Adipocyte (in vitro differentiated cells): ENCODE measurements around the gene MLXIP.

Experiments
- DNase-seq: peaks from one replicate; pipeline ENCODE4 v3.0.0-alpha.2; 2015; ENCODE audit warnings: low read depth
- H3K27me3 ChIP-seq: replicated peaks from 2 replicates; pipeline ENCODE4 v1.7.0; 2013; ENCODE audit warnings: mild to moderate bottlenecking, low read length, moderate library complexity; ENCODE audit not compliant: control insufficient read depth, insufficient read depth
- H3K36me3 ChIP-seq: 2 replicates; pipeline ENCODE4 v1.7.0; 2013; ENCODE audit warnings: low read length, mild to moderate bottlenecking, moderate library complexity; ENCODE audit not compliant: control insufficient read depth, insufficient read depth, severe bottlenecking
- H3K4me1 ChIP-seq: 2 replicates; pipeline ENCODE4 v1.7.0; 2013; ENCODE audit warnings: mild to moderate bottlenecking, low read length, moderate library complexity; ENCODE audit not compliant: control insufficient read depth, insufficient read depth
- H3K4me3 ChIP-seq: 2 replicates; pipeline ENCODE4 v1.7.0; 2013; ENCODE audit warnings: mild to moderate bottlenecking, low read length, moderate library complexity
- H3K9ac ChIP-seq: 2 replicates; pipeline ENCODE4 v1.7.0; 2013; ENCODE audit warnings: mild to moderate bottlenecking, low read length, moderate library complexity
- H3K9me3 ChIP-seq: 2 replicates; pipeline ENCODE4 v1.7.0; 2013; ENCODE audit warnings: mild to moderate bottlenecking, low read length, moderate library complexity; ENCODE audit not compliant: control insufficient read depth

MLXIP gene

DNA sequence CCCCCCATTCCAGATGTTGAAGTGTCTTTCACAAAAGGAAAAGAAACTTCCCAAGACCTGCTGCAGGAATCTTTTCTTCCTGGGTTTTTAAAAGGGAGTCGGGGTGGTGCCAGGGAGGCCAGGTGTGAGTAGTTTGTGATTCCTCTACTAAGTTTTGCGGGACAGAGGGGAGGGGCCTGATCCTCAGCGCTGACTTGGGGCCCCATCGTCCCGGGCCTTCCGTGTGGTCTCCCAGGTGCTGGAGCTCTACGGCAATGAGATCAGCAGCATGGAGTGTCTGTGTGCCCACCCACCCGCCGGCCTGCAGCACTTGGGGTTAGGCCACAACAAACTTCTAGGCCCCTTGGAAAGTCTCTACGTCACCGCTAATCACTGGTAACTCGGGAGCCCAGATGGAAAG lies 108.9 kb downstream of the MLXIP start:
- no peaks in the 10 kb centered on the region for H3K36me3 ChIP-seq
- DNase-seq, result no peak
- H3K27me3 ChIP-seq, result peaks cover 6% of the 10 kb centered on the region
- no peaks in the 10 kb centered on the region for H3K9me3 ChIP-seq
- no peaks in the 10 kb centered on the region for H3K4me1 ChIP-seq
- no peak overlapping the region for H3K9ac ChIP-seq
- no peak overlapping the region for H3K4me3 ChIP-seq

- Histone ChIP-seq H3K9ac (no peak overlapping the region), H3K4me3 (no peak overlapping the region), H3K27me3 (peaks cover 10% of the 10 kb centered on the region), H3K9me3 (peaks cover 3% of the 10 kb centered on the region), H3K36me3 (no peaks in the 10 kb centered on the region), H3K4me1 (no peaks in the 10 kb centered on the region)
- DNase-seq, result no peak
These were observed 111.3 kb downstream of the MLXIP start for GRCh38 chr12:122189626-122190475.

GRCh38 chr12:122190842-122191668 lies 112.5 kb downstream of the MLXIP start:
- peak; percentile 63 for DNase-seq
- Histone ChIP-seq H3K4me1 (no peaks in the 10 kb centered on the region), H3K36me3 (no peaks in the 10 kb centered on the region), H3K27me3 (peaks cover 10% of the 10 kb centered on the region), H3K4me3 (no peak overlapping the region), H3K9me3 (peaks cover 15% of the 10 kb centered on the region), H3K9ac (no peak overlapping the region)

DNA sequence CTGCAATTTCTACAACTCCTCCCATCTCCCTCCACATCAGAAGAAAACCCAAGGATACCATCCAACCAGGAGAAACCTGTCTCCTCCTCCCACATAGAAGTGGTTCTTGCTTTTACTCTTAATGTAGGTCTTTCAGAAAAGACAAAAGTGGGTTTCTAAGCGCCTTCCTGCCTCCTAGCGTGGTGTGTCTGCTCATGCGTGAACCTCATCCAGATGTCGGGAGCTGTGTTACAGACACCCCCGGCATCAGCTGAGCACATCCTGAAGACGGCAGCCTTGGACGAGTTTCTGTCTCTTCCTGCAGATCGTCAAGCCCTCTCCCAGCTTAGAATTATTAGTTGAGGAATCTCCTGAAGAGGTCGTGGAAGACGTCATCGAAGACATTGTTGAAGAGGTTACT lies 113.9 kb downstream of the MLXIP start:
- Histone ChIP-seq H3K4me3 (no peak overlapping the region), H3K36me3 (no peaks in the 10 kb centered on the region), H3K9ac (no peak overlapping the region), H3K27me3 (peaks cover 12% of the 10 kb centered on the region), H3K9me3 (peaks cover 15% of the 10 kb centered on the region), H3K4me1 (no peaks in the 10 kb centered on the region)
- DNase-seq, result no peak

DNA sequence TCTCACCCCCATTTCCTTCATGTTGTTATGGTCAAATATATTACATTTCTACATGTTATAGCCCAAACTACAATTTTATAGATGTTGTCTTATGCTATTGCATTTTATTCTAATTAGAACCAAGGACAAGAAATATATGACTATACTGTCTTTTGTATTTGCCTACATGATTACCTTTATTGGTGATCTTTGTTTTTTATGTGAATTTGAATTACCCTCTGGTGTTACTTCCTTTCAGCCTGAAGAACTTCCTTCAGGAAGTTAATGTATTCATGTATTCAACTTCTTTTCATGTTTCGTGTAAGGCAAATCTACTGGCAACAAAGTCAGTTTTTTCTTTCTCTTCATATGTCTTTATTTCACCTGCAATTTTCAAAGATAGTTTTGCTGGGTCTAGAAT lies 116.2 kb downstream of the MLXIP start:
- peaks cover 15% of the 10 kb centered on the region for H3K9me3 ChIP-seq
- no peaks in the 10 kb centered on the region for H3K36me3 ChIP-seq
- H3K4me3 ChIP-seq, result no peak overlapping the region
- no peaks in the 10 kb centered on the region for H3K4me1 ChIP-seq
- no peak for DNase-seq
- H3K27me3 ChIP-seq, result peaks cover 14% of the 10 kb centered on the region
- H3K9ac ChIP-seq, result no peak overlapping the region

DNA sequence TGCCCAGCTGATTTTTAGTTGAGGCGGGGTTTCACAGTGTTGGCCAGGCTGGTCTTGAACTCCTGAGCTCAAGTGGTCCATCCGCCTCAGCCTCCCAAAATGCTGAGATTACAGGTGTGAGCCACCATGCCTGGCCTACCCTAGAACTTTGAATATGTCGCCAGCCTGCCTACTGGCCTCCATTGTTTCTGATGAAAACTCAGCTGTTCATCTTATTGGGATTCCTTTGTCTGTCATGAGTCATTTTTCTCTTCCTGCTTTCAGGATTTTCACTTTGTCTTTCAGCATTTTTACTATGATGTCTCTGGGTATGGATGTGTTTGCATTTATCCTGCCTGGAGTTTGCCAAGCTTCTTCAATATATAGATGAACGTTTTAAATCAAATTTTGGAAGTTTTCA lies 116.8 kb downstream of the MLXIP start:
- H3K9me3 ChIP-seq, result peaks cover 15% of the 10 kb centered on the region

More for the DNA sequence above, 116.8 kb downstream of the MLXIP start:
- Histone ChIP-seq H3K4me1 (no peaks in the 10 kb centered on the region), H3K27me3 (peaks cover 19% of the 10 kb centered on the region), H3K9ac (no peak overlapping the region), H3K36me3 (no peaks in the 10 kb centered on the region), H3K4me3 (no peak overlapping the region)
- no peak for DNase-seq
